Endodermal cell (in vitro differentiated cells): ENCODE results near the gene BCAS2. TPM values are rescaled to one million over a fixed set of nuclear protein-coding genes. Genes with fewer than 3 reads are reported as not detected.

ENCODE experiments used
- DNase-seq: peaks from one replicate; pipeline ENCODE4 v3.0.0-alpha.2; 2017
- H3K27ac ChIP-seq: 2 replicates; pipeline ENCODE4 v1.5.1; 2013; ENCODE audit warnings: mild to moderate bottlenecking, low read depth, low read length, moderate library complexity
- H3K27me3 ChIP-seq: 2 replicates; pipeline ENCODE4 v1.6.1; 2013; ENCODE audit warnings: mild to moderate bottlenecking, low read length, moderate library complexity; ENCODE audit not compliant: insufficient read depth, control insufficient read depth, poor library complexity, severe bottlenecking
- H3K36me3 ChIP-seq: 2 replicates; pipeline ENCODE4 v1.7.0; 2013; ENCODE audit warnings: mild to moderate bottlenecking, low read length, moderate library complexity; ENCODE audit not compliant: control insufficient read depth, insufficient read depth
- H3K4me1 ChIP-seq: one replicate; pipeline ENCODE4 v1.7.0; 2013; ENCODE audit warnings: low read length; ENCODE audit not compliant: control insufficient read depth, insufficient read depth
- H3K4me3 ChIP-seq: 2 replicates; pipeline ENCODE4 v1.5.1; 2013; ENCODE audit warnings: mild to moderate bottlenecking, low read length, moderate library complexity
- H3K9ac ChIP-seq: 2 replicates; pipeline ENCODE4 v1.6.1; 2013; ENCODE audit warnings: mild to moderate bottlenecking, low read length, moderate library complexity; ENCODE audit not compliant: poor library complexity, severe bottlenecking; ENCODE audit errors: extremely low read depth
- H3K9me3 ChIP-seq: 2 replicates; pipeline ENCODE4 v1.6.1; 2013; ENCODE audit warnings: mild to moderate bottlenecking, low read length, moderate library complexity; ENCODE audit not compliant: control insufficient read depth
- H3K27ac Mint-ChIP-seq: 2 replicates; pipeline ENCODE4 v1.8.0; 2020; ENCODE audit warnings: mixed read lengths
- H3K27me3 Mint-ChIP-seq: 2 replicates; pipeline ENCODE4 v1.8.0; 2021; ENCODE audit warnings: mild to moderate bottlenecking, mixed read lengths; ENCODE audit not compliant: insufficient read depth
- H3K36me3 Mint-ChIP-seq: 2 replicates; pipeline ENCODE4 v1.8.0; 2020; ENCODE audit warnings: low read depth, mixed read lengths
- H3K4me1 Mint-ChIP-seq: 2 replicates; pipeline ENCODE4 v1.8.0; 2020; ENCODE audit warnings: mixed read lengths
- H3K4me3 Mint-ChIP-seq: 2 replicates; pipeline ENCODE4 v1.8.0; 2020; ENCODE audit warnings: mild to moderate bottlenecking, moderate library complexity, mixed read lengths
- H3K9me3 Mint-ChIP-seq: 2 replicates; pipeline ENCODE4 v1.8.0; 2020; ENCODE audit warnings: mild to moderate bottlenecking, mixed read lengths
- WGBS, 2 experiments: methylation state at CpG; one replicate each; pipeline versions ENCODE4 v1.1.5 to v1.1.7; 2013; ENCODE audit warnings: missing lambda C conversion rate in 2 of 2, mixed read lengths in 1 of 2; ENCODE audit not compliant: insufficient coverage in 1 of 2, insufficient read length in 1 of 2; 5-methylcytosine and 5-hydroxymethylcytosine counted together
- total RNA-seq, 2 donors: library from RNA; stranded (reverse); fragmentation: NEBNext Ultra II Directional in 1 of 2; extraction: Animal tissue kit (Norgen Biotek cat#: 25700) in 1 of 2; gene quantifications; 2 replicates in 1 of 2; 3 replicates in 1 of 2; pipeline ENCODE4 v1.2.1, GENCODE V29; 2021
- TF ChIP-seq, protein P1 (sequence below): fragments of 200-600 bp; sonication (generic); conservative IDR thresholded peaks from 2 replicates; pipeline ENCODE4 v1.5.0; 2021; ENCODE audit warnings: antibody characterized with exemption, mild to moderate bottlenecking

BCAS2 gene
- total RNA-seq, 2 donors from 2014 or later = 56.8 to 56.9 TPM

DNA sequence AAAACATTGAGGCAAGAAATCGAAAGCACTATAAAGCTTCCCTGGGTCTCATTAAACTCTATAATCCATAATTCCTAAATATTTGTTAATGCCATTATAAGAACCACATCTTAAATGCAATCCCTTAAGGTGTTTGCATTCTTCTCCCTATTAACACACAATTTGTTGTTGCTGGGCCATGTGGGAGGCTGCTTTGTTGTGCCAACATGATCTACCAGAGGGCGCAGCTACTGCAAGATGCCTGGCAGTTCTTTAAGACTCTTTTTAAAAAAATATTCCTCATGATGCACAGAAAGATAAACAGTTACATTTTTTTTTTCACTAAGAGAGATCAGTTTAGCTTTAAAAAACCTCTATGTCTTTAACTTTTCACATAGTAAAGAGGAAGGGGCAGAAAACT is 39.0 kb upstream of the BCAS2 start:
- Mint-ChIP-seq H3K4me1 (peaks cover 2% of the 10 kb centered on the region), H3K4me3 (no peak overlapping the region), H3K36me3 (peaks cover 44% of the 10 kb centered on the region), H3K27ac (no peak overlapping the region), H3K27me3 (no peaks in the 10 kb centered on the region), H3K9me3 (peaks cover 3% of the 10 kb centered on the region)
- H3K36me3 ChIP-seq = peaks cover 39% of the 10 kb centered on the region
- no peaks in the 10 kb centered on the region for H3K4me1 ChIP-seq
- no peaks in the 10 kb centered on the region for H3K9me3 ChIP-seq
- H3K4me3 ChIP-seq = no peak overlapping the region
- no peak overlapping the region for H3K27ac ChIP-seq
- no peaks in the 10 kb centered on the region for H3K27me3 ChIP-seq
- TF ChIP-seq, protein P1, sequence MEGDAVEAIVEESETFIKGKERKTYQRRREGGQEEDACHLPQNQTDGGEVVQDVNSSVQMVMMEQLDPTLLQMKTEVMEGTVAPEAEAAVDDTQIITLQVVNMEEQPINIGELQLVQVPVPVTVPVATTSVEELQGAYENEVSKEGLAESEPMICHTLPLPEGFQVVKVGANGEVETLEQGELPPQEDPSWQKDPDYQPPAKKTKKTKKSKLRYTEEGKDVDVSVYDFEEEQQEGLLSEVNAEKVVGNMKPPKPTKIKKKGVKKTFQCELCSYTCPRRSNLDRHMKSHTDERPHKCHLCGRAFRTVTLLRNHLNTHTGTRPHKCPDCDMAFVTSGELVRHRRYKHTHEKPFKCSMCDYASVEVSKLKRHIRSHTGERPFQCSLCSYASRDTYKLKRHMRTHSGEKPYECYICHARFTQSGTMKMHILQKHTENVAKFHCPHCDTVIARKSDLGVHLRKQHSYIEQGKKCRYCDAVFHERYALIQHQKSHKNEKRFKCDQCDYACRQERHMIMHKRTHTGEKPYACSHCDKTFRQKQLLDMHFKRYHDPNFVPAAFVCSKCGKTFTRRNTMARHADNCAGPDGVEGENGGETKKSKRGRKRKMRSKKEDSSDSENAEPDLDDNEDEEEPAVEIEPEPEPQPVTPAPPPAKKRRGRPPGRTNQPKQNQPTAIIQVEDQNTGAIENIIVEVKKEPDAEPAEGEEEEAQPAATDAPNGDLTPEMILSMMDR = peak; percentile 29
- H3K9ac ChIP-seq = no peak overlapping the region
- 92 to 96% methylated on average over 2 of the region's 2 CpGs for WGBS, 2 experiments
- no peak for DNase-seq

DNA sequence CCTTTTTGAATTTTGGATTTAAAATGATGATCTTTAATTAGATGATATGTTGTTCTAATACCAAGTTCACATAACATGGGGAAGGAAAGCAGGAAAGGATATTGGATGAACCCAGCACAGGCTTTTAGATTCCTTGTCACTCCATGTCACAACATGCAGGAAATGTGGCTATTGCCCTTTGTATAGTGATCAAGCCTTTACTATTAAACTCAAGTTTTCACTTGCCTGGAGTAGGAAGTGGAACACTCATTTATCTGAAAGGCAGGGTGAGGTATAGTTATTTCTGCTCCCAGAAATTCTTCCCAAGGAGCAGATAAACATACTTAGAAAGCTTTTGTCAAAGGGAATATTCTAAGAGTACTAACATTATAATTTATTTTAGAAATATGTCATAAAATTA is 37.2 kb upstream of the BCAS2 start:
- Histone ChIP-seq H3K4me3 (no peak overlapping the region), H3K27me3 (no peaks in the 10 kb centered on the region), H3K4me1 (no peaks in the 10 kb centered on the region), H3K27ac (no peak overlapping the region), H3K36me3 (peaks cover 42% of the 10 kb centered on the region), H3K9ac (no peak overlapping the region), H3K9me3 (no peaks in the 10 kb centered on the region)
- H3K27me3 Mint-ChIP-seq = no peaks in the 10 kb centered on the region
- no peak overlapping the region for H3K27ac Mint-ChIP-seq
- no peak for DNase-seq
- TF ChIP-seq, protein P1 = no peak
- peaks cover 52% of the 10 kb centered on the region for H3K36me3 Mint-ChIP-seq
- peaks cover 2% of the 10 kb centered on the region for H3K4me1 Mint-ChIP-seq
- H3K9me3 Mint-ChIP-seq = peaks cover 3% of the 10 kb centered on the region
- no peak overlapping the region for H3K4me3 Mint-ChIP-seq

DNA sequence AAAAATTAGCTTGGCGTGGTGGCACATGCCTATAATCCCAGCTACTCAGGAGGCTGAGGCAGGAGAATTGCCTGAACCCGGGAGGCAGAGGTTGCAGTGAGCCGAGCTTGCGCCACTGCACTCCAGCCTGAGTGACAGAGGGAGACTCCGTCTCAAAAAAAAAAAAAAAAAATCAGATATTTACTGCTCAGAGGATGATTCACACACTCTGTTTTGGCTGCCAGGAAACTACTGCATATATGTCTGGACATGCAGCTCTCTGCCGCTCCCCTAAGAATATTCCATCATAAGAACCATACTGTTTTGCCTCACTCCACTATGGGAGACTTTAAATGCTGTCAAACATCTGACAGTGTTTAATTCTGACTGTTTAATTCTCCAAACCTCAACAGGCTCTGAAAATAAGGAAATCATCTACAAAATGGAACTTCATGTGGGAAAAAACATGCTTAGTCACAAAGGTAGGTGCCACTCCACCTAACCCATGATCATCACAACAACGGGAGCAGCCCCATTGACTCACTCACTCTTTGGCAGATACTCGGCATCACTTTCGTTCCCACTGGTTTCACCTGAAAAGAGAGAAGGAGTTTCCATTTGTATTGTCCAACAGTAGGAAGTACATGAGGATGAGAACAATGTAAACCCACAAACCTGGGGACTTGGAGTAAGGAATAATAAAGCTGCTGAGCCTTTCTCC is 29.3 kb upstream of the BCAS2 start:
- H3K9me3 Mint-ChIP-seq = no peaks in the 10 kb centered on the region
- TF ChIP-seq, protein P1 = no peak
- H3K36me3 ChIP-seq = peaks cover 43% of the 10 kb centered on the region
- H3K27me3 Mint-ChIP-seq = no peaks in the 10 kb centered on the region
- no peak overlapping the region for H3K27ac ChIP-seq
- peaks cover 51% of the 10 kb centered on the region for H3K36me3 Mint-ChIP-seq
- H3K27me3 ChIP-seq = no peaks in the 10 kb centered on the region
- no peaks in the 10 kb centered on the region for H3K4me1 ChIP-seq
- no peak overlapping the region for H3K27ac Mint-ChIP-seq
- DNase-seq = no peak
- no peak overlapping the region for H3K4me3 ChIP-seq
- H3K4me3 Mint-ChIP-seq = no peak overlapping the region
- no peaks in the 10 kb centered on the region for H3K4me1 Mint-ChIP-seq
- H3K9me3 ChIP-seq = no peaks in the 10 kb centered on the region
- 94 to 95% methylated on average over 3 to 9 of the region's 9 CpGs for WGBS, 2 experiments
- H3K9ac ChIP-seq = no peak overlapping the region
